ENCODE results near the gene NFE2L2. TPM values are rescaled to one million over a fixed set of nuclear protein-coding genes. Genes with fewer than 3 reads are reported as not detected.
"Not testable (repeated sequence)": the region's sequence is repeated elsewhere in the genome, so short reads cannot be mapped to it uniquely, and the experiment has no call there.

The NFE2L2 gene
- polyA plus RNA-seq, 4 donors = 56.7 to 94.2 (median 75.2) TPM

DNA sequence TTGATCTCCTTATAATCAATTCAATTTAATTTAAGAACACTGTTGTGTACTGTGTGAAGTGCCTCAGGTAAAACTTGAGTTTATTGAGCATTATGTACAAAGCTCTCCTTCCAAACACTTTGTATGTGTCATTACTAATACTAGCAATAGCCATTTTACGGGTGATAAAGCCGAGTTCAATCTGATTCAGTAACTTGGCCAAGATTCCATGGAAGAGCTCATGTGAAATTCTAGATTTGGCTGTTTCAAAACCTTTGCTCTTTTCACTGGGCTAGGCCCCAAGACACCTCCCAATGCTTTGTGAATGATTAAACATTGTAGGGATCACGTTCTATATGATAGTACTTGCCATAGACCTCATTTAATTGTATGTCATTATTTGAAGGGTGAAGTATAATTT lies 8.9 kb upstream of the NFE2L2 start:
- H3K36me3 ChIP-seq (ENCODE audit: control insufficient read depth in 3 of 3, insufficient read depth in 2 of 3, low read depth in 1 of 3, low read length in 3 of 3) = no peaks in the 10 kb centered on the region
- H3K27me3 ChIP-seq (ENCODE audit: control insufficient read depth in 3 of 3, insufficient read depth in 3 of 3, low read length in 3 of 3) = no peaks in the 10 kb centered on the region
- H3K4me1 ChIP-seq (ENCODE audit: control insufficient read depth in 3 of 3, insufficient read depth in 2 of 3, low read depth in 1 of 3, low read length in 2 of 3) = peaks cover 0 to 20% (median 0%) of the 10 kb centered on the region in 3 donors
- DNase-seq = peak; percentile 79 to 93
- H3K9me3 ChIP-seq (ENCODE audit: control insufficient read depth in 2 of 2, insufficient read depth in 1 of 2, low read depth in 1 of 2, low read length in 1 of 2) = no peaks in the 10 kb centered on the region
- 19 to 50% (median 41%) methylated on average over 3 of the region's 3 CpGs for WGBS, 3 donors
- no peak for FAIRE-seq
- H3K27ac ChIP-seq (ENCODE audit: low read depth in 1 of 3, low read length in 2 of 3) = peak overlapping the region in 2 of 3 donors; percentile 20 to 81
- no peak overlapping the region for H3K4me3 ChIP-seq (ENCODE audit: low read depth in 1 of 3, low read length in 3 of 3)

GRCh38 chr2:177272765-177273164 lies 8.2 kb upstream of the NFE2L2 start:
- no peak overlapping the region for H3K4me3 ChIP-seq (ENCODE audit: low read depth in 1 of 3, low read length in 3 of 3)
- WGBS, 3 donors = 45 to 62% (median 55%) methylated on average over 2 of the region's 2 CpGs
- H3K27me3 ChIP-seq (ENCODE audit: control insufficient read depth in 3 of 3, insufficient read depth in 3 of 3, low read length in 3 of 3) = no peaks in the 10 kb centered on the region
- FAIRE-seq = no peak
- H3K27ac ChIP-seq (ENCODE audit: low read depth in 1 of 3, low read length in 2 of 3) = peak overlapping the region in 1 of 3 donors; percentile 81
- H3K4me1 ChIP-seq (ENCODE audit: control insufficient read depth in 3 of 3, insufficient read depth in 2 of 3, low read depth in 1 of 3, low read length in 2 of 3) = peaks cover 0 to 24% (median 0%) of the 10 kb centered on the region in 3 donors
- H3K9me3 ChIP-seq (ENCODE audit: control insufficient read depth in 2 of 2, insufficient read depth in 1 of 2, low read depth in 1 of 2, low read length in 1 of 2) = no peaks in the 10 kb centered on the region
- no peak for DNase-seq
- H3K36me3 ChIP-seq (ENCODE audit: control insufficient read depth in 3 of 3, insufficient read depth in 2 of 3, low read depth in 1 of 3, low read length in 3 of 3) = no peaks in the 10 kb centered on the region

DNA sequence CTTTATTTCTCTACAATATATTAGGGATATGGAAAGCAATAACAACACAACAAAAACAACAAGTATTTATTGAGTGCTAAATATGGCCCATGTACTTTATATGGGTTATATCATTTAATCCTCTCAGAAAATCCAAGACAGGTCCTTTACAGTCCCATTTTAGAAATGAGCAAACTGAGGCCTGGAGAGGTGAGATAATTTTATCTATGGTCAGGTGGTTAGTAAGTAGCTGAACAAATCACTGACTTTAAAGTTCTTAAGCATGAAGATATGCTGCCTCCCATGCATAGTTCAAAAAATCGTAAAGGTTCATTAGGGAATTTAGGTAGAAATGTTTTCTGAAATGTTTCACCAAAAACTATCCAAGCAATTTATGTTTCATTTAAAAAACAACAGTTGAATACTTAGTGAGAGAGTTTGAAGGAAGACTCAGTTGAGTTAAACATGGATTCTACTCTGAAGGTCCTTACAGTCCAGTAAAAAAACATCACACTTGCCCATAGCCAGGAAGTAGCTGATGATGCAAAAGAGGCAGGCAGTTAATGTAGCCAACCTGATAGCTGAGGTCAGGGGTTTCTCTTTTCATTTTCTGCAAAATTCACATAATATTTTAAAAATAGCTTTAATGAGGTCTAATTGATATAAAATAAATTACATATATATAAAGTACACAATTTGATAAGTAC lies 7.6 kb upstream of the NFE2L2 start:
- Histone ChIP-seq H3K36me3 (ENCODE audit: control insufficient read depth in 3 of 3, insufficient read depth in 2 of 3, low read depth in 1 of 3, low read length in 3 of 3) (no peaks in the 10 kb centered on the region), H3K4me1 (ENCODE audit: control insufficient read depth in 3 of 3, insufficient read depth in 2 of 3, low read depth in 1 of 3, low read length in 2 of 3) (peaks cover 0 to 30% (median 0%) of the 10 kb centered on the region in 3 donors), H3K27me3 (ENCODE audit: control insufficient read depth in 3 of 3, insufficient read depth in 3 of 3, low read length in 3 of 3) (no peaks in the 10 kb centered on the region), H3K9me3 (ENCODE audit: control insufficient read depth in 2 of 2, insufficient read depth in 1 of 2, low read depth in 1 of 2, low read length in 1 of 2) (no peaks in the 10 kb centered on the region), H3K27ac (ENCODE audit: low read depth in 1 of 3, low read length in 2 of 3) (peak overlapping the region in 1 of 3 donors; percentile 81), H3K4me3 (ENCODE audit: low read depth in 1 of 3, low read length in 3 of 3) (no peak overlapping the region)
- no peak for FAIRE-seq
- no peak for DNase-seq
- 89 to 97% (median 94%) methylated on average over 1 of the region's 1 CpG for WGBS, 3 donors

DNA sequence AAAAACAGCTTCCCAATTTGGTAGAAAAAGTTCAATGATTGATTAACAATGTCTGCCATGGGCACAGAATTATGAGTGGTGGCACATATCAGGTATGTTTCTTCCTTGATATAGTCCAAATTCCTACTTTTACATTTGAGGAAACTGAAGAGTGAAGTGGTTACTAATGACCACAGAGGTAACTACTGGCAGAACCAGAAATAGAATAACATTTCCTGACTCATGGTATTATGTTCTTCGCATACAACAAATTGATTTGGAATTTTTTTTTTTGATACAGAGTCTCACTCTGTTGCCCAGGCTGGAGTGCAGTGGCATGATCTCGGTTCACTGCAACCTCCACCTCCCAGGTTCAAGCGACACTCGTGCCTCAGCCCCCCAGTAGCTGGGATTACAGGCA lies 6.0 kb upstream of the NFE2L2 start:
- Histone ChIP-seq H3K27me3 (ENCODE audit: control insufficient read depth in 3 of 3, insufficient read depth in 3 of 3, low read length in 3 of 3) (no peaks in the 10 kb centered on the region), H3K9me3 (ENCODE audit: control insufficient read depth in 2 of 2, insufficient read depth in 1 of 2, low read depth in 1 of 2, low read length in 1 of 2) (no peaks in the 10 kb centered on the region), H3K27ac (ENCODE audit: low read depth in 1 of 3, low read length in 2 of 3) (no peak overlapping the region), H3K36me3 (ENCODE audit: control insufficient read depth in 3 of 3, insufficient read depth in 2 of 3, low read depth in 1 of 3, low read length in 3 of 3) (no peaks in the 10 kb centered on the region), H3K4me3 (ENCODE audit: low read depth in 1 of 3, low read length in 3 of 3) (no peak overlapping the region), H3K4me1 (ENCODE audit: control insufficient read depth in 3 of 3, insufficient read depth in 2 of 3, low read depth in 1 of 3, low read length in 2 of 3) (peaks cover 0 to 43% (median 2%) of the 10 kb centered on the region in 3 donors)
- no peak for FAIRE-seq
- 87 to 93% (median 91%) methylated on average over 4 of the region's 4 CpGs for WGBS, 3 donors
- DNase-seq = no peak

GRCh38 chr2:177268901-177269300 lies 4.4 kb upstream of the NFE2L2 start:
- H3K4me1 ChIP-seq (ENCODE audit: control insufficient read depth in 3 of 3, insufficient read depth in 2 of 3, low read depth in 1 of 3, low read length in 2 of 3) = peaks cover 0 to 38% (median 2%) of the 10 kb centered on the region in 3 donors
- H3K4me3 ChIP-seq (ENCODE audit: low read depth in 1 of 3, low read length in 3 of 3) = no peak overlapping the region
- FAIRE-seq = no peak
- H3K27ac ChIP-seq (ENCODE audit: low read depth in 1 of 3, low read length in 2 of 3) = no peak overlapping the region
- WGBS, 3 donors = 93 to 97% (median 95%) methylated on average over 7 of the region's 7 CpGs
- DNase-seq = no peak
- no peaks in the 10 kb centered on the region for H3K9me3 ChIP-seq (ENCODE audit: control insufficient read depth in 2 of 2, insufficient read depth in 1 of 2, low read depth in 1 of 2, low read length in 1 of 2)
- H3K27me3 ChIP-seq (ENCODE audit: control insufficient read depth in 3 of 3, insufficient read depth in 3 of 3, low read length in 3 of 3) = no peaks in the 10 kb centered on the region
- H3K36me3 ChIP-seq (ENCODE audit: control insufficient read depth in 3 of 3, insufficient read depth in 2 of 3, low read depth in 1 of 3, low read length in 3 of 3) = no peaks in the 10 kb centered on the region

DNA sequence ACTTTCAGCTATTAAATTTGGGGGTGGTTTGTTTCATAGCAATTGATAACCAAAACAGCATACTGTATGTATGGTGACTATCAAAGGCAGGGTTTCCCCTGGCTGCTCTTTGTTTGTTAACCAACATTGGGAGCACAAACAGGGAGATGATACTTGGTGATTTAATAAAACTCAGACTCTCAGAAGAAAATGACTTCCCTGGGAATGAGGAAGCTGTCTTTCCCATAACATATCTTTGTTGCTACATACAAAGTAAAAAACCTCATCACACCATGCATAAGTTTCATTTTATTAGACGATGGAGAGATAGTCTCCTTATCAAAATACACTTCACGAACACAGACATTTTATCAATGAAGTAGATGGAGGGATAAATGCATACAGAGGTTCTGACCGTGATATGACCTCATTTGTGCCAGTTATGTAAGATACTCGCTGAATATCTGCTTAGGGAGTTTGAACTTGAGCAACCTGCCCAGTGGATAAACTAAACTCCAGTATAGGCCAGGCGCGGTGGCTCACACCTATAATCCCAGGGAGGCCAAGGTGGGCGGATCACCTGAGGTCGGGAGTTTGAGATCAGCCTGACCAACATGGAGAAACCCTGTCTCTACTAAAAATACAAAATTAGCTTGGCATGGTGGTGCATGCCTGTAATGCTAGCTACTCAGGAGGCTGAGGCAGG lies 3.8 kb upstream of the NFE2L2 start:
- peak in 1 of 2 donors; percentile 33 for DNase-seq
- Histone ChIP-seq H3K27me3 (ENCODE audit: control insufficient read depth in 3 of 3, insufficient read depth in 3 of 3, low read length in 3 of 3) (no peaks in the 10 kb centered on the region), H3K4me1 (ENCODE audit: control insufficient read depth in 3 of 3, insufficient read depth in 2 of 3, low read depth in 1 of 3, low read length in 2 of 3) (peaks cover 0 to 34% (median 2%) of the 10 kb centered on the region in 3 donors), H3K9me3 (ENCODE audit: control insufficient read depth in 2 of 2, insufficient read depth in 1 of 2, low read depth in 1 of 2, low read length in 1 of 2) (no peaks in the 10 kb centered on the region), H3K4me3 (ENCODE audit: low read depth in 1 of 3, low read length in 3 of 3) (no peak overlapping the region), H3K27ac (ENCODE audit: low read depth in 1 of 3, low read length in 2 of 3) (peak overlapping the region in 1 of 3 donors; percentile 27), H3K36me3 (ENCODE audit: control insufficient read depth in 3 of 3, insufficient read depth in 2 of 3, low read depth in 1 of 3, low read length in 3 of 3) (no peaks in the 10 kb centered on the region)
- WGBS, 3 donors = 60 to 77% (median 65%) methylated on average over 8 of the region's 8 CpGs
- no peak for FAIRE-seq

GRCh38 chr2:177266955-177267354 lies 2.4 kb upstream of the NFE2L2 start:
- 94% methylated on average over 8 of the region's 8 CpGs for WGBS, 3 donors
- not testable (repeated sequence) for H3K4me3 ChIP-seq (ENCODE audit: low read depth in 1 of 3, low read length in 3 of 3); H3K9me3 ChIP-seq (ENCODE audit: control insufficient read depth in 2 of 2, insufficient read depth in 1 of 2, low read depth in 1 of 2, low read length in 1 of 2); FAIRE-seq; H3K36me3 ChIP-seq (ENCODE audit: control insufficient read depth in 3 of 3, insufficient read depth in 2 of 3, low read depth in 1 of 3, low read length in 3 of 3); DNase-seq; H3K27me3 ChIP-seq (ENCODE audit: control insufficient read depth in 3 of 3, insufficient read depth in 3 of 3, low read length in 3 of 3)
- Histone ChIP-seq H3K4me1 (ENCODE audit: control insufficient read depth in 3 of 3, insufficient read depth in 2 of 3, low read depth in 1 of 3, low read length in 2 of 3) (peaks cover 0 to 31% (median 2%) of the 10 kb centered on the region in 3 donors), H3K27ac (ENCODE audit: low read depth in 1 of 3, low read length in 2 of 3) (peak overlapping the region in 2 of 3 donors; percentile 2 to 95)

GRCh38 chr2:177265824-177266817 lies 1.6 kb upstream of the NFE2L2 start:
- no peak overlapping the region for H3K4me3 ChIP-seq (ENCODE audit: low read depth in 1 of 3, low read length in 3 of 3)
- DNase-seq (peak; percentile 61 to 78), FAIRE-seq (no peak)
- no peaks in the 10 kb centered on the region for H3K27me3 ChIP-seq (ENCODE audit: control insufficient read depth in 3 of 3, insufficient read depth in 3 of 3, low read length in 3 of 3)
- 6 to 21% (median 7%) methylated on average over 4 of the region's 4 CpGs for WGBS, 3 donors
- peak overlapping the region; percentile 2 to 95 (median 50) for H3K27ac ChIP-seq (ENCODE audit: low read depth in 1 of 3, low read length in 2 of 3)
- peaks cover 2 to 38% (median 5%) of the 10 kb centered on the region in 3 donors for H3K4me1 ChIP-seq (ENCODE audit: control insufficient read depth in 3 of 3, insufficient read depth in 2 of 3, low read depth in 1 of 3, low read length in 2 of 3)
- no peaks in the 10 kb centered on the region for H3K36me3 ChIP-seq (ENCODE audit: control insufficient read depth in 3 of 3, insufficient read depth in 2 of 3, low read depth in 1 of 3, low read length in 3 of 3)
- no peaks in the 10 kb centered on the region for H3K9me3 ChIP-seq (ENCODE audit: control insufficient read depth in 2 of 2, insufficient read depth in 1 of 2, low read depth in 1 of 2, low read length in 1 of 2)
